Mesenchymal stem cell (in vitro differentiated cells and primary cell): Measurements from ENCODE around the gene TLK2.

Experiments used
- DNase-seq: peaks from one replicate; pipeline ENCODE4 v3.0.0-alpha.2; 2013
- H2AFZ ChIP-seq: one replicate; pipeline ENCODE4 v1.6.1; 2013; ENCODE audit warnings: low read depth, mild to moderate bottlenecking, control low read depth, inconsistent platforms, low read length, moderate library complexity
- H2AK5ac ChIP-seq: 2 replicates; pipeline ENCODE4 v1.6.1; 2013; ENCODE audit warnings: low read length, moderate library complexity, mild to moderate bottlenecking, inconsistent platforms; ENCODE audit not compliant: severe bottlenecking
- H2BK120ac ChIP-seq: one replicate; pipeline ENCODE4 v1.6.1; 2013; ENCODE audit warnings: low read depth, mild to moderate bottlenecking, inconsistent platforms, low read length, moderate library complexity
- H2BK12ac ChIP-seq, 2 experiments: one replicate each; pipeline ENCODE4 v1.6.1; 2013; ENCODE audit warnings: inconsistent platforms in 2 of 2, low read length in 2 of 2, mild to moderate bottlenecking in 2 of 2, moderate library complexity in 2 of 2, control low read depth in 1 of 2
- H2BK15ac ChIP-seq: one replicate; pipeline ENCODE4 v1.6.1; 2013; ENCODE audit warnings: mild to moderate bottlenecking, low read depth, inconsistent platforms; ENCODE audit not compliant: poor library complexity, severe bottlenecking
- H2BK5ac ChIP-seq: 2 replicates; pipeline ENCODE4 v1.6.1; 2013; ENCODE audit warnings: low read depth, mild to moderate bottlenecking, low read length, control low read depth, inconsistent platforms; ENCODE audit not compliant: poor library complexity, severe bottlenecking
- H3K14ac ChIP-seq, 2 experiments: one replicate each; pipeline ENCODE4 v1.6.1; 2013; ENCODE audit warnings: inconsistent platforms in 2 of 2, low read length in 2 of 2, control low read depth in 1 of 2, mild to moderate bottlenecking in 1 of 2, moderate library complexity in 1 of 2
- H3K18ac ChIP-seq, 2 experiments: one replicate each; pipeline ENCODE4 v1.6.1; 2013; ENCODE audit warnings: inconsistent platforms in 2 of 2, low read length in 2 of 2, control low read depth in 1 of 2, low read depth in 1 of 2, mild to moderate bottlenecking in 1 of 2
- H3K23ac ChIP-seq, 2 experiments: one replicate each; pipeline ENCODE4 v1.6.1; 2013; ENCODE audit warnings: inconsistent platforms in 2 of 2, low read length in 2 of 2, mild to moderate bottlenecking in 2 of 2, moderate library complexity in 2 of 2, control low read depth in 1 of 2
- H3K27ac ChIP-seq: 2 replicates; pipeline ENCODE4 v1.5.1; 2013; ENCODE audit warnings: mild to moderate bottlenecking, moderate library complexity, low read length, control low read depth, inconsistent platforms; ENCODE audit not compliant: poor library complexity, severe bottlenecking
- H3K27me3 ChIP-seq, 2 experiments: 2 replicates each; pipeline versions ENCODE4 v1.6.1 to v1.7.0; 2013; ENCODE audit warnings: low read length in 2 of 2, mild to moderate bottlenecking in 2 of 2, moderate library complexity in 2 of 2, control low read depth in 1 of 2, inconsistent platforms in 1 of 2; ENCODE audit not compliant: control insufficient read depth in 1 of 2, insufficient read depth in 1 of 2
- H3K36me3 ChIP-seq, 2 experiments: 2 replicates each; pipeline versions ENCODE4 v1.6.1 to v1.7.0; 2013; ENCODE audit warnings: low read length in 2 of 2, control low read depth in 1 of 2, inconsistent platforms in 1 of 2, low read depth in 1 of 2, mild to moderate bottlenecking in 1 of 2; ENCODE audit not compliant: insufficient read depth in 2 of 2, control insufficient read depth in 1 of 2
- H3K4ac ChIP-seq, 2 experiments: one replicate each; pipeline ENCODE4 v1.6.1; 2013; ENCODE audit warnings: inconsistent platforms in 2 of 2, low read length in 2 of 2, mild to moderate bottlenecking in 2 of 2, moderate library complexity in 2 of 2, control low read depth in 1 of 2, low read depth in 1 of 2
- H3K4me1 ChIP-seq: 2 replicates; pipeline ENCODE4 v1.6.1; 2013; ENCODE audit warnings: low read depth, low read length, control low read depth; ENCODE audit not compliant: control insufficient read depth, insufficient read depth
- H3K4me2 ChIP-seq: 2 replicates; pipeline ENCODE4 v1.6.1; 2013; ENCODE audit warnings: low read length, mild to moderate bottlenecking, inconsistent platforms; ENCODE audit not compliant: poor library complexity, severe bottlenecking
- H3K4me3 ChIP-seq, 2 experiments: 2 replicates each; pipeline versions ENCODE4 v1.5.1 to v1.7.0; 2013; ENCODE audit warnings: low read length in 2 of 2, mild to moderate bottlenecking in 2 of 2, control low read depth in 1 of 2, low read depth in 1 of 2; ENCODE audit not compliant: insufficient read depth in 1 of 2
- H3K79me1 ChIP-seq: replicated peaks from 2 replicates; pipeline ENCODE4 v1.6.1; 2013; ENCODE audit warnings: mild to moderate bottlenecking, control low read depth, low read length, inconsistent platforms; ENCODE audit not compliant: poor library complexity, severe bottlenecking
- H3K9ac ChIP-seq: 2 replicates; pipeline ENCODE4 v1.7.0; 2013; ENCODE audit warnings: mild to moderate bottlenecking, low read length, moderate library complexity
- H3K9me3 ChIP-seq: 2 replicates; pipeline ENCODE4 v1.7.0; 2013; ENCODE audit warnings: mild to moderate bottlenecking, low read length; ENCODE audit not compliant: control insufficient read depth
- H4K8ac ChIP-seq: one replicate; pipeline ENCODE4 v1.6.1; 2013; ENCODE audit warnings: inconsistent platforms, mild to moderate bottlenecking, low read length, moderate library complexity
- H4K91ac ChIP-seq: one replicate; pipeline ENCODE4 v1.6.1; 2013; ENCODE audit warnings: mild to moderate bottlenecking, low read length, inconsistent platforms
- WGBS: methylation state at CpG from one replicate; pipeline ENCODE4 v1.1.7; 2013; ENCODE audit warnings: mixed read lengths; 5-methylcytosine and 5-hydroxymethylcytosine counted together

Gene TLK2

GRCh38 chr17:62562656-62563055, 84.0 kb downstream of the TLK2 start:
- H3K23ac ChIP-seq = no peak overlapping the region
- H3K27me3 ChIP-seq = no peaks in the 10 kb centered on the region
- H2BK12ac ChIP-seq = no peak overlapping the region
- peaks cover 4 to 40% of the 10 kb centered on the region in 2 experiments for H3K36me3 ChIP-seq
- H3K9ac ChIP-seq = no peak overlapping the region
- H3K79me1 ChIP-seq = peaks cover 12% of the 10 kb centered on the region
- peak; percentile 53 for DNase-seq
- H3K27ac ChIP-seq = no peak overlapping the region
- 17% methylated on average over 1 of the region's 1 CpG for WGBS
- H2BK15ac ChIP-seq = no peak overlapping the region
- H3K14ac ChIP-seq = no peak overlapping the region
- no peak overlapping the region for H4K8ac ChIP-seq
- peaks cover 1% of the 10 kb centered on the region for H3K4me1 ChIP-seq
- no peak overlapping the region for H3K4me3 ChIP-seq
- H2AK5ac ChIP-seq = no peak overlapping the region
- no peak overlapping the region for H3K18ac ChIP-seq
- H3K4ac ChIP-seq = no peak overlapping the region
- no peak overlapping the region for H3K4me2 ChIP-seq
- H2BK120ac ChIP-seq = no peak overlapping the region
- no peak overlapping the region for H2BK5ac ChIP-seq
- H3K9me3 ChIP-seq = no peaks in the 10 kb centered on the region
- no peak overlapping the region for H2AFZ ChIP-seq
- H4K91ac ChIP-seq = no peak overlapping the region

GRCh38 chr17:62565817-62566216, 87.2 kb downstream of the TLK2 start:
- H3K79me1 ChIP-seq = peaks cover 10% of the 10 kb centered on the region
- H2AFZ ChIP-seq = no peak overlapping the region
- no peak overlapping the region for H2AK5ac ChIP-seq
- no peaks in the 10 kb centered on the region for H3K27me3 ChIP-seq
- no CpG with 5 or more reads among the region's 1 CpG for WGBS
- H3K9me3 ChIP-seq = no peaks in the 10 kb centered on the region
- H3K4me2 ChIP-seq = no peak overlapping the region
- H3K27ac ChIP-seq = no peak overlapping the region
- H2BK120ac ChIP-seq = no peak overlapping the region
- H3K23ac ChIP-seq = no peak overlapping the region
- H3K9ac ChIP-seq = peak overlapping the region; percentile 61
- no peak overlapping the region for H2BK5ac ChIP-seq
- peaks cover 4 to 48% of the 10 kb centered on the region in 2 experiments for H3K36me3 ChIP-seq
- H3K4ac ChIP-seq = no peak overlapping the region
- H3K4me3 ChIP-seq = no peak overlapping the region
- H2BK15ac ChIP-seq = no peak overlapping the region
- no peak overlapping the region for H4K8ac ChIP-seq
- peaks cover 1% of the 10 kb centered on the region for H3K4me1 ChIP-seq
- no peak overlapping the region for H2BK12ac ChIP-seq
- peak; percentile 61 for DNase-seq
- H3K14ac ChIP-seq = no peak overlapping the region
- H4K91ac ChIP-seq = no peak overlapping the region
- no peak overlapping the region for H3K18ac ChIP-seq

DNA sequence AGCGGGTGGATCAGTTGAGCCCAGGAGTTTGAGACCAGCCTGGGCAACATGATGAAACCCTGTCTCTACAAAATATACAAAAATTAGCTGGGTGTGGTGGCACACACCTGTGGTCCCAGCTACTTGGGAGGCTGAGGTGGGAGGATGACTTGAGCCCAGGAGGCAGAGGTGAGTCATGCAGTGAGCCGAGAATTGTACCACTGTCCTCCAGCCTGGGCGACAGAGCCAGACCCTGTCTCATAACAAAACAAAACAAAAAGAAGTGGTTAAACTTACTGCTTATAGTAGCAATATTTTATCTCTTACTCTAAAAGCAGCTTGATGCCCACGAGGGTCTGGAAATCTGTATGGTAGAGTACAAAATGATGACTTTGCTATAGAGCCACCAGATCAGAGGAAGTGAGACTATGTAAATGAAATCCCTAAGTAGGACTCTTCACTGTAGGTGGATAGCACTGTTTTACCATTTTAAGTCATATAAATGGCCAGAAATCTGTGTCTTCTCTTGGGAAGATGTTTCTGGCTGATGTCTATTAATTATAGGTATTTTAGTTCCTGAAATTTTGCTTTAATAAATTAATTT, 88.5 kb downstream of the TLK2 start:
- H3K4me1 ChIP-seq = peaks cover 1% of the 10 kb centered on the region
- no peak for DNase-seq
- no peak overlapping the region for H2BK120ac ChIP-seq
- no peak overlapping the region for H2BK12ac ChIP-seq
- no peak overlapping the region for H3K4me3 ChIP-seq
- no peak overlapping the region for H3K18ac ChIP-seq
- no peak overlapping the region for H3K27ac ChIP-seq
- no peak overlapping the region for H3K14ac ChIP-seq
- no peak overlapping the region for H3K4me2 ChIP-seq
- no peaks in the 10 kb centered on the region for H3K9me3 ChIP-seq
- no peak overlapping the region for H2AFZ ChIP-seq
- no peak overlapping the region for H2BK5ac ChIP-seq
- no peak overlapping the region for H2AK5ac ChIP-seq
- no peak overlapping the region for H2BK15ac ChIP-seq
- H3K23ac ChIP-seq = no peak overlapping the region
- H3K4ac ChIP-seq = no peak overlapping the region
- H3K27me3 ChIP-seq = no peaks in the 10 kb centered on the region
- peaks cover 4 to 47% of the 10 kb centered on the region in 2 experiments for H3K36me3 ChIP-seq
- H4K91ac ChIP-seq = no peak overlapping the region
- H3K9ac ChIP-seq = no peak overlapping the region
- no peak overlapping the region for H4K8ac ChIP-seq
- WGBS = 82% methylated on average over 2 of the region's 4 CpGs
- H3K79me1 ChIP-seq = peaks cover 10% of the 10 kb centered on the region

GRCh38 chr17:62572488-62572887, 93.9 kb downstream of the TLK2 start:
- no CpG with 5 or more reads among the region's 5 CpGs for WGBS
- Histone ChIP-seq H4K8ac (no peak overlapping the region), H3K36me3 (peaks cover 9 to 60% of the 10 kb centered on the region in 2 experiments)

More at GRCh38 chr17:62572488-62572887, 93.9 kb downstream of the TLK2 start:
- H3K4ac ChIP-seq = no peak overlapping the region
- H2BK120ac ChIP-seq = no peak overlapping the region
- H2BK5ac ChIP-seq = no peak overlapping the region
- no peaks in the 10 kb centered on the region for H3K9me3 ChIP-seq
- H3K27me3 ChIP-seq = no peaks in the 10 kb centered on the region
- H3K79me1 ChIP-seq = peaks cover 8% of the 10 kb centered on the region
- H3K4me1 ChIP-seq = no peaks in the 10 kb centered on the region
- H3K14ac ChIP-seq = no peak overlapping the region
- no peak overlapping the region for H2BK12ac ChIP-seq
- H2AK5ac ChIP-seq = no peak overlapping the region
- H3K4me2 ChIP-seq = no peak overlapping the region
- no peak overlapping the region for H4K91ac ChIP-seq
- no peak overlapping the region for H3K27ac ChIP-seq
- no peak overlapping the region for H3K18ac ChIP-seq
- no peak overlapping the region for H2AFZ ChIP-seq
- no peak overlapping the region for H2BK15ac ChIP-seq
- H3K4me3 ChIP-seq = no peak overlapping the region
- peak overlapping the region; percentile 48 for H3K9ac ChIP-seq
- DNase-seq = no peak
- H3K23ac ChIP-seq = no peak overlapping the region
